Right lobe of liver (tissue), 6 donors: ENCODE measurements around the gene REM1. TPM values are rescaled to one million over a fixed set of nuclear protein-coding genes. Genes with fewer than 3 reads are reported as not detected.

ENCODE experiments used
- ATAC-seq, 4 donors: fragments of 200-7000 bp; cut with Tn5 transposase; one replicate each; pipeline ENCODE4 v1.9.1; 2020; ENCODE audit warnings: mild to moderate bottlenecking in 4 of 4, moderate library complexity in 4 of 4
- DNase-seq, 3 donors: peaks; one replicate each; pipeline ENCODE4 v3.0.0-alpha.2; 2020
- H3K27ac ChIP-seq, 3 donors: fragments of 200-600 bp; one replicate each; pipeline ENCODE4 v1.8.0; 2022
- H3K27me3 ChIP-seq, 2 donors: fragments of 200-600 bp; one replicate each; pipeline ENCODE4 v1.8.0; 2022
- H3K36me3 ChIP-seq, 4 donors: fragments of 200-600 bp; sonication (generic) in 1 of 4; one replicate each; pipeline versions ENCODE4 v1.5.1 to v1.8.0; 2017 to 2022; ENCODE audit warnings: control low read depth in 1 of 4
- H3K4me1 ChIP-seq, 4 donors: fragments of 200-600 bp; sonication (generic) in 1 of 4; one replicate each; pipeline versions ENCODE4 v1.5.1 to v1.8.0; 2017 to 2022; ENCODE audit warnings: control low read depth in 1 of 4
- H3K4me3 ChIP-seq, 3 donors: fragments of 200-600 bp; one replicate each; pipeline ENCODE4 v1.8.0; 2022
- H3K9me3 ChIP-seq, 4 donors: fragments of 200-600 bp; sonication (generic) in 1 of 4; one replicate each; pipeline versions ENCODE4 v1.5.1 to v1.8.0; 2017 to 2022; ENCODE audit warnings: control low read depth in 1 of 4
- CTCF ChIP-seq, 4 donors: fragments of 200-600 bp in 3 of 4; fragments of 450-650 bp in 1 of 4; IDR thresholded peaks; one replicate each; pipeline versions ENCODE4 v1.5.1 to v1.8.0; 2016 to 2022; ENCODE audit warnings: antibody characterized with exemption in 4 of 4, mild to moderate bottlenecking in 2 of 4
- POLR2A ChIP-seq: fragments of 450-650 bp; IDR thresholded peaks from one replicate; pipeline ENCODE4 v1.6.1; 2017; ENCODE audit warnings: antibody characterized with exemption, mild to moderate bottlenecking
- WGBS: methylation state at CpG from one replicate; pipeline ENCODE4 v1.1.6; 2018; ENCODE audit warnings: low coverage, low lambda C conversion rate; ENCODE audit not compliant: insufficient coverage; ENCODE audit errors: missing lambda C conversion rate; 5-methylcytosine and 5-hydroxymethylcytosine counted together
- intact Hi-C, 2 donors: fragments of 100-400 bp; cut with DNase I; formaldehyde crosslinking; loops; one replicate each; pipeline versions ENCODE4 v1.11.2 to v1.14.1; 2022
- total RNA-seq, 6 experiments: library from RNA; depleted of rRNA in 2 of 6; stranded (reverse); fragments of >200 nt in 2 of 6; fragmentation: NEBNext Ultra II Directional in 3 of 6; extraction: Animal tissue kit (Norgen Biotek cat#: 25700) in 3 of 6; gene quantifications; one replicate each; pipeline versions ENCODE4 v1.1.0 to v1.2.4, GENCODE V29; 2016 to 2023
- donor health status: DM: no; HTN: yes; CAD: no.
- donor health status: DM: no; HTN: no; CAD: no.
- donor health status: DM: no; HTN: no; CAD: no.
- donor health status: DM: no; HTN: yes; CAD: no.
- donor health status: DM: no; HTN: yes; CAD: no.

REM1 gene
- total RNA-seq, 6 experiments from 2014 or later, result 0.12 to 1.0 (median 0.20) TPM; not detected in 1

GRCh38 chr20:31440012-31440659 lies 35.0 kb upstream of the REM1 start, which contains the start of gene DEFB123:
TSS of gene DEFB123 (plus strand) at chr20:31440632. CDS start at chr20:31440699, 67 bp downstream.
- TF ChIP-seq POLR2A, result no peak
- no peak for TF ChIP-seq CTCF (IDR thresholded peaks at IDR 0.05)
- ATAC-seq, result no peak
- Histone ChIP-seq H3K27me3 (no peaks in the 10 kb centered on the region), H3K4me1 (no peaks in the 10 kb centered on the region), H3K27ac (no peak within 1 kb of the TSS), H3K4me3 (no peak within 1 kb of the TSS), H3K36me3 (no peaks in the 10 kb centered on the region), H3K9me3 (no peaks in the 10 kb centered on the region)
- no peak for DNase-seq
- WGBS, result 55% methylated on average over 11 of the region's 16 CpGs
- intact Hi-C loops, result no loop called here

- ATAC-seq (no peak), DNase-seq (no peak)
- intact Hi-C loops, result no loop called here
- 54% methylated on average over 12 of the region's 12 CpGs for WGBS
- H3K36me3 ChIP-seq, result no peaks in the 10 kb centered on the region
- H3K9me3 ChIP-seq, result no peaks in the 10 kb centered on the region
- no peak for TF ChIP-seq CTCF (IDR thresholded peaks at IDR 0.05)
- no peak for TF ChIP-seq POLR2A
- no peak overlapping the region for H3K27ac ChIP-seq
- no peaks in the 10 kb centered on the region for H3K27me3 ChIP-seq
- no peak overlapping the region for H3K4me3 ChIP-seq
- H3K4me1 ChIP-seq, result no peaks in the 10 kb centered on the region
Measured at GRCh38 chr20:31446084-31446819, 28.8 kb upstream of the REM1 start.

GRCh38 chr20:31449511-31450414 lies 25.3 kb upstream of the REM1 start:
- intact Hi-C loops, result no loop called here
- H3K4me3 ChIP-seq, result no peak overlapping the region
- no peaks in the 10 kb centered on the region for H3K27me3 ChIP-seq
- DNase-seq (no peak), ATAC-seq (no peak)
- no peaks in the 10 kb centered on the region for H3K9me3 ChIP-seq
- no peak overlapping the region for H3K27ac ChIP-seq
- H3K4me1 ChIP-seq, result no peaks in the 10 kb centered on the region
- TF ChIP-seq POLR2A (no peak), CTCF (IDR thresholded peaks at IDR 0.05) (no peak)
- 52% methylated on average over 8 of the region's 8 CpGs for WGBS
- no peaks in the 10 kb centered on the region for H3K36me3 ChIP-seq

GRCh38 chr20:31452575-31452974 lies 22.5 kb upstream of the REM1 start:
- no peak for ATAC-seq
- DNase-seq, result no peak
- Histone ChIP-seq H3K27me3 (peaks cover 0 to 1% of the 10 kb centered on the region in 2 donors), H3K4me3 (no peak overlapping the region), H3K36me3 (no peaks in the 10 kb centered on the region), H3K4me1 (no peaks in the 10 kb centered on the region), H3K9me3 (no peaks in the 10 kb centered on the region), H3K27ac (no peak overlapping the region)
- TF ChIP-seq CTCF (IDR thresholded peaks at IDR 0.05), result no peak
- no peak for TF ChIP-seq POLR2A
- intact Hi-C loops, result no loop called here
- 20% methylated on average over 2 of the region's 2 CpGs for WGBS
